HFF-Myc (cell line): ENCODE data around the gene SORBS1.

Experiments
- DNase-seq: peaks from one replicate; pipeline ENCODE4 v3.0.0-alpha.2; 2011; ENCODE audit warnings: low read depth; ENCODE audit errors: extremely low read depth
- H3K4me3 ChIP-seq: replicated peaks from 2 replicates; pipeline ENCODE4 v1.5.1; 2011; ENCODE audit warnings: low read depth, mild to moderate bottlenecking, control low read depth, low read length
- CTCF ChIP-seq: IDR thresholded peaks from 2 replicates; pipeline ENCODE4 v1.5.1; 2012; ENCODE audit warnings: mild to moderate bottlenecking, low read depth, low read length, control low read depth; ENCODE audit errors: missing control alignments

SORBS1 gene

GRCh38 chr10:95321554-95322301 lies 239.4 kb downstream of the SORBS1 start:
- DNase-seq = no peak
- H3K4me3 ChIP-seq = no peak overlapping the region

GRCh38 chr10:95319239-95319638 lies 241.9 kb downstream of the SORBS1 start:
- TF ChIP-seq CTCF = no peak
- DNase-seq = no peak
- H3K4me3 ChIP-seq = no peak overlapping the region

More at GRCh38 chr10:95321554-95322301, 239.4 kb downstream of the SORBS1 start:
- TF ChIP-seq CTCF = no peak

GRCh38 chr10:95315509-95315908 lies 245.7 kb downstream of the SORBS1 start:
- TF ChIP-seq CTCF = no peak
- no peak for DNase-seq

GRCh38 chr10:95314192-95314918 lies 246.8 kb downstream of the SORBS1 start:
- no peak overlapping the region for H3K4me3 ChIP-seq
- TF ChIP-seq CTCF = no peak
- no peak for DNase-seq

More at GRCh38 chr10:95315509-95315908, 245.7 kb downstream of the SORBS1 start:
- no peak overlapping the region for H3K4me3 ChIP-seq

- no peak for TF ChIP-seq CTCF
- DNase-seq = no peak
Measured at GRCh38 chr10:95312986-95313495, 248.1 kb downstream of the SORBS1 start.

GRCh38 chr10:95312257-95312656 lies 248.9 kb downstream of the SORBS1 start:
- DNase-seq = no peak
- H3K4me3 ChIP-seq = no peak overlapping the region
- TF ChIP-seq CTCF = no peak

More at GRCh38 chr10:95312986-95313495, 248.1 kb downstream of the SORBS1 start:
- H3K4me3 ChIP-seq = no peak overlapping the region
